Left kidney (tissue), 2 donors: ENCODE data around the gene TP63. TPM values are rescaled to one million over a fixed set of nuclear protein-coding genes. Genes with fewer than 3 reads are reported as not detected.

ENCODE experiments used
- DNase-seq: peaks from one replicate; pipeline ENCODE4 v3.0.0-alpha.2; 2013
- polyA plus RNA-seq: library from polyadenylated mRNA; unstranded; fragments of 120-200 nt; gene quantifications from one replicate; pipeline ENCODE4 v1.2.1, GENCODE V29; 2013; ENCODE audit not compliant: insufficient read length

The TP63 gene
- polyA plus RNA-seq, 1 donor = 1.6 TPM

DNA sequence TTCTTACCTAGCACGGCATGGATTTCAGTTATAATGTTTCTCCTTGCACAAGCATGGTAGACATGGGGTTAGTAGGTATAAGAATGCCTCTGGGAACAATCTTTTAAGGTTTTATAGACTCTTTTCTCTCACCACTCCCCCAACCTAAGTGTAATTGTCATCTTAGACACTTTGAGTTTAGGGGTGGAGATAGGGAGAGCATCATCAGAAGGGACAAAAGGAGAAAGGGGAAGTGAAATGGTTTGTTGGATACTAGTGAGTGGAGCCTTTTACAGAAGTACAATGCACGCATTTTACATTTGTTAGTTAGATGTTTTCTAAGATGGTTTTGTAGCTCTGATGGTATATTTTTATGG is 189.2 kb downstream of the TP63 start:
- no peak for DNase-seq

DNA sequence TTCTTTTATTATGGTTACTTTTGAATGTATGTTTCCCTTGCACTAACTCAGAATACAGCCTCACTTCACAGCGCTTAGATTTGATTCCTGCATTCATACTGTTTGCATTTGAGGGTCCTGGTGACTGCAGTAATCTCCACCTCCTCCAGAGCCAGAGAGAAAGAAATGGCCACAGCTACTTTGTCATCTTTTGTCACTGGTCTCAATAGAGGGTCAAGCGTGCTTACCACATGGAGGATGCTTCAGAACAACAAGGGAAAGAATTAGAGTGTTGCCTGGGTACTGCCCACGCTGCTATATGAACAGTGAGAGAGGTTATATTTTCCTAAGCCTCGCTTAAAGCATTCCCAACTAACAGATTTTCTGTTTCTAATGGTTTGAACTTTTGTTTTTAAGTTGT is 190.1 kb downstream of the TP63 start:
- DNase-seq = no peak

GRCh38 chr3:189822726-189823125 is 191.5 kb downstream of the TP63 start:
- no peak for DNase-seq

- DNase-seq = no peak
Measured at GRCh38 chr3:189824629-189825312, 193.6 kb downstream of the TP63 start.

DNA sequence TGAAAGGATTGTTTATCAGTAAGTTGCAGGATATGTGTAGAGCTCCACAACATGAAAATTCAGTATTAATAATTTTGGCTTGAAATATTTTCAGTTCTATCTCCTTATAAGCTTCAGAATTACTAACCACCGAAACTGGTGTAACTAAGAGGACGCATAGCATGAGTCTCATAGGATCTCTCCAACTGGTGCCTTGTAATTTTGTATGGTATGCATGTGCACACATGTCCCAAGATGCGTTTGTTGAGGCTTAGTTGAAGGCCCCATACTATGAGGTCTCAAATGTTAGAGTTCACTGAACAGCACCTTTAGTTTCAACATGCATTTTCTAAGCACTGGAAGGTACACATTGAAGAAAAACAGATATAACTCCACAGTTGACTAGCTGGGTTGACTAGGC is 195.4 kb downstream of the TP63 start:
- no peak for DNase-seq

DNA sequence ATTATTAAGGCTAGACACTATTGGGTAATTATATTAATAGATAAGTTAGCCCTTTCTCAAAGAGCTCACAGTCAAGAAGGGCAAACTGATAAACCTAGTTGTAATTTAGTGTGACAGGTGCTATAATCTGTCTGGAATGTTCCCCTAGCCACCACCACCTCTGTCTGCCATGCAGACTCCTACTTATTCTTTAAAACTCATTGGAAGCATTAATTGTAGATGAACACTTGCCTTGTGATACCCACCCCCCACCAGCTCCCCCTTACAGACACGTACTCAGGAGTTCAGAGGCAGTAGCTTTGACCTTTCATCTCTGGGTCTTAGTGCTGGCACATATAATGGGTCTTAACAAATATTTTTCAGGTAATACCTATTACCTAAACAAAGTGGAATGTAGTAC is 195.9 kb downstream of the TP63 start:
- DNase-seq = no peak

DNA sequence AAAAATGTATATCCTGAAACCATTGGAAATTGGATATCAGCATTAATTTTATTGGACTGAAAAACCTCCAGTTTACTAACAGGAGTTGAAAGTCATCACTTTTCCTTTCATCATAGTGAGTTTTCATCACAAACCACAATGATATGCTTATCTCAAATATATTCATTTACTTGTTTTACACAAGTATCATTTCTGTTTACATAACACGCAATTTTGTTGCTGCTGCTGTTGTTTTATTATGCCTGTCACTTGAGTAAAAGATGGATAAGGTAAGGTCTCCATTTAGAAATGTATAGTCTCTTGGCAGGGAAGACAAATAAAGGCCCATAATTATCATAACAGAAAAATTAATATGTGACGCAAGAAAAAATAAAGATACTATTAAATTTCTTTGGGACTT is 199.2 kb downstream of the TP63 start:
- no peak for DNase-seq

DNA sequence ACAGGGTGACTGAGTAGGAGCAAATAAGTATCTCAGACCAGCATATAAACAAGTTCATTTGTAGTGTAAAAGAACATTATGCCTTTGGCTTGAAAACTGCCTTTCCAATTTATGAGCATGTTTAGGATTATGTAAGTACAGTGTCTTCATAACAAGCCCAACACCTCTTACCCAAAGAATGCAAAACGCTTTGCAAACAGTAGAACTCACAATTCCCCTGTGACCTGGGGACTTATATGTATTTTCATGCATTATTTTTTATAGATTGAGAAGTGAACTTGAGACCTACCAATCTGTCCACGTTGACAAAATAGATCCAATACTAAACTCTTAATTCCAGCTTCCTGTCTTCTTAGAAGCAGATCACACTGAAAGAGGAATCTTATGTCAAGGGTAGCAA is 202.1 kb downstream of the TP63 start:
- DNase-seq = no peak

GRCh38 chr3:189833996-189834395 is 202.8 kb downstream of the TP63 start:
- DNase-seq = no peak

DNA sequence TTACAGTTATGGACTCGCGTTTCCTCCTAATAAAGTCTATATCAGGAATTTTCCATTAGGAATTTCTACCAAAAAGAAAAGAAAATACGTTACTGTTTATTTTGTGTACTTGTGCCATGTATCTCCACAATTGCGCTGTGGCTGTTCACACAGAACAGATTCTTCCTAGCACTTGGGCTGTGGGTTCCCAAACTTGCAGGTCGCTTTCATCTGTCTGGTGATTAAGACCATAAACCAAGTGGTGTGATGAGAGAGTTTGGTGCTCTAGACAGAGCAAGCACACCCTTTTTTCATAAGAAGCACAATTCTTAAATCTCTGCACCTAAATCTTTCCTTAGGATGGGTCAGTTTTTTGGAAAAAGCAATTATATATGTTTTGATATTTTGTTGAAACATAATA is 203.3 kb downstream of the TP63 start:
- DNase-seq = no peak

DNA sequence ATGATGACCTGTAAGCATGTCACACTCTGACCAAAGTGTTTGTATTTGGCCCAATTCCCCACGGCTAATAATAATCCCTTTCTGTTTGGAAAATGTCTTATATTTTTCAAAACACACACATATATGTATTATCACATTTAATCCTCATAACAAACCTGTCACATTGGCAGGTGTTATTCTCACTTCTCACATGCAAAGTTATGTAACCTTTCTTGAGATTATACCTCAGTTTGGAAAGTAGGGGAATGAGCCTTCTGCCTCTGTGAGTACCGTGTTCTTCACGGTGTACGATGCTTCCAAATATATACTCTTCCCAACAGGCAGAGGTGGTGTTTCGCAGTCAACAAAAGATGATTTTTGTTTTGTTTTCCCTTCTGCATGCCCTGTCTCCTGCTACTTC is 205.6 kb downstream of the TP63 start:
- DNase-seq = no peak

DNA sequence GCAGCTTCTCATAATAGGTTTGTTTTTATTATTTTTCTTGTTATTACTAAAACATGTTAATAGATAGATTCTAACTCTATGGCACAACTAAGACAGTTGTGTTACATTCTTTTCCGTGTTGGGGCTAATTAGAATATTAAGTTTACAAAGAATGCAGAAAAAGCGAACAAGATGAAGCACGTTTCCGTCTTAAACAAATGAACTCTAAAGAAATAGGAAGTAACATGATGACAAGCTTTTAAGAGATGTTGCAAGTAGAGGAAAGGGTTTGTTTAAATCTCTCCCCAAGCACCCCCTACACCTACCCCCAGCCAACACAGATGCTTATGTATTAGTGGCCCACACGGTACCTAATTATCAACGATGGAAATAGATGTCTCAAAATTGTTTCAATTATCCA is 207.1 kb downstream of the TP63 start:
- no peak for DNase-seq

DNA sequence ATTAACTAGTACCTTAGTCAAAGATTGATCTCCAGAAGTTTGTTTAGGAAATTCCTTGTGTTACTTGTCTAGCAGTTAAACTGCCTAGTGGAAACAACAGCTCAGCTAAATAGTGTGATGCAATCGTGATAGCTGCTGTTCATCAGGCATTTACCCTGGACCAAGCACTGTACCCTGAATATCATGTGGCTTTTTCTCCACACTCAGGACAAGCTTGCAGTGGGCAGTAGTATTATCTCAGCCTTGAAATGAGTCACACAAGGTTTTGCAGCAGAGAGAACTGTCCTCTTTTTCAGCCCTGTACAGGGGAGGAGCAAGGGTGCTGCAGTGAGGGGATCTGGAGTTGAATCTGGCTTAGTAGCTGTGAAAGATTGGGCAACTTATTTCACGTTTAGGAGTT is 208.4 kb downstream of the TP63 start:
- DNase-seq = no peak

- DNase-seq = no peak
Measured at GRCh38 chr3:189841473-189842205, 210.4 kb downstream of the TP63 start.

DNA sequence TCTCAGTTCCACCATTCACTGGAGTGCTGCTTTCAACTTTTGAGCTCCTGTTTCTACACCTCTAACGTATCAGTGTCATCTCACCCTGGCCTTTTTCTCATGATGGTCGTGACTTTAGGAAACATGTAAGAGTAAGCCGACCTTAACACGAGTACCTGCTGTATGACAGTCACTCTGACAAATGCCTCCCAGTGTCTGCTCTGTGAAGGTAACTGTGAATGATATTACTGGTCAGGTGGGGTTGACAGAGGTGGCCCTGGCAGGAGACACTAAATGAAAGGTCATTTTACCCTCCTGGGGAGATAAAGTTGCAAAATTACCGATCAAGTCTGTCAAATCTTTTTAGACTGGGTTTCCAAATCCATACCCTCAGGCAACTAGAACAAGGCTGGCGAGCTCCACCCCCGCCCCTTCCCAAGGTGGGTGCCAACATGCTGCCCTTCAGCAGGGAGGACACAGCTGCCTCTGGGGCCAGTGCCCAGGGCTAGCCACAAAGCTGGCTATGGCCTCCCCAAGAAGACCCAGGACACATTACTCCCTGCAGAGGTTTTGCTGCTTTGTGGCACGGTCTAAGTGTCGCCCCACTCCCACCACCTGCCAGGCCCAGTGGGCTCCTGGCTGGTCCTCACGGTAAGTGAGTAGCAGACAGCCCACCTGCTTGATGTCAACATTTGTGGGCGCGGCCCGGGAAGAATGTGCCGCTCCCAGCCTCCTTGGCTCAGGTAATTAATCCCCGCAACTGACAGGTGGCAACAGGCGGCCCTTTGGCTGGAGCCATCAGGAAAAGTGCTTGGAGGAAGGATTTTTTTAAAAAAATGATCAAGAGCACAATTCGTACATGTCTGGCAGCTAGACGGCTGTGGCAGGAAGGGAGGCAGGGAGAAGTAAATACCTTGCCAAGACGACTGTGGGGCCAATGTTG is 211.8 kb downstream of the TP63 start:
- no peak for DNase-seq

GRCh38 chr3:189845069-189845468 is 213.9 kb downstream of the TP63 start:
- DNase-seq = no peak

- no peak for DNase-seq
Measured at GRCh38 chr3:189848395-189849040, 217.3 kb downstream of the TP63 start.

DNA sequence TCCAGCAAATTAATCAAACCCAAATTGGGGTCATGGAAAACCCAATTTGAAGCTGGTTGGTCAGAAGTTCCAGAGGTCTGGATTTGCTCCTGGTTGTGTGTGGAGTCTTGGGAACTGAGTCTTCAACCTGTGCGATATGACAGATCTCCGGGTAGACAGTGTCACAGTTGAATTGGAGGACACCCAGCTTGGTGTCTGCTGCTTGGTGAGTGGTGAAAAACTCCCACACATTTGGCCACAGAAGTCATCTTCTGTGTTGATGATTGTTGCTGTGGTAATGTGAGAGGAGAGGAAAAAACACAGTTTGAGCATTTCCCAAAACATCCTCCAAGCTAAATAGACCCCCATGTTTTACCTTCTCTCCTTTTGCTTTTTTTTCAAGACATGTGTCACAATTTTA is 218.1 kb downstream of the TP63 start:
- no peak for DNase-seq

DNA sequence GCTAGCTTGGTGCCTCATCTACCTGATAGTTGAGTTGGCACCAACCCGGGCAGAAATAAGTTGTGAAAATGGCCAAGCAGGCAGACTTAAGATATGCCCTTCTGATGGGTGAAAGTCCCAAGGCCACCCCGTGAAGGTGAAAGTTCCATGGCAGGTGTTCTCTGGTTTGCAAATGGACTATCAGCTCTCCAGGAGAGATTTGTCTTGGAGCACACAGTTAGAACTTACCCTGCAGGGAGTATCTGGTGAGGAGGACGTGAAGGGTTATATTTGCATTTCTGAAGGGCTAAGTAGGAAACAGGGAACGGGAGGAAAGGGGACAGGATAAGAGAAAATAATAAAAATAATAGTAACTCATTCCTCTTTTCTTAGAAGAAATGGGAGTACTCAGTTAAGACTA is 220.5 kb downstream of the TP63 start:
- DNase-seq = no peak

DNA sequence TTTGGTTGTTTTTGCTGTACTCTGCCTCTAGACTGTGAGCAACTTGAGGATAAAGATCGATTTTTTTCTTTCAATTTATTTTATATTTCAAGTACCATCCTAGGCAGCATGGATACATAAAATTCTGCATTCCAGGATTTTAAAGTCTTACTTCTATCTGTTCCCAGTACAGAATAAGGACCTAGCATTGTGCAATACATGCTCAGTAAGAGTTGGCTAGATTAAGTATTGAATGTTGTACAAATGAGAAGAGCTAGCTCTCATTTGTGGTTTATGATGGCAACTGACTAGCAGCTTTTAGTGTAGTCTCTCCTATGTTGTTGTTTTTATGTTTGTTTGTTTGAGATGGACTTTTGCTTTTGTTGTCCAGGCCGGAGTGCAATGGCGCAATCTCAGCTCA is 222.7 kb downstream of the TP63 start:
- DNase-seq = no peak

DNA sequence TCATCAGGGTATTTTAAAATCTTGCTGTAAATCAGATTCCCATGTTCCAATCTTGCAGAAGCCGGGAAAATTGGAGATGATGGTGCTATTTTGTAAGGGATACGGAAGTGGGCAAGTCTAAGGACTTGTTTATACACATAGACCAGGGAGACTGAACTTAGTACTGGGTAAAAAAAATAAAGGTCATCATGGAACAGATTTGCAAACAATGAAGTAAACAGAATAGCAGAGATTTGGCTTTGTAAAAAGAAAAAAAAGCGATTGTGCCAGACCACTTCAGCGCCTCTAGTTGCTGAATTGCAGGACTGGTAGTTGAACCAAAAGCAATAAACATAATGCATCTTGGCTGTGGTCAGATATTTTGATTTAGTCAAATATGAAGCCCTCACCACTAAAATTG is 229.1 kb downstream of the TP63 start:
- no peak for DNase-seq

- no peak for DNase-seq
Measured at GRCh38 chr3:189862385-189862998, 231.3 kb downstream of the TP63 start.
